Right kidney (tissue), 9 donors: Measurements from ENCODE around the gene MRC2.
"Not testable (repeated sequence)": the region's sequence is repeated elsewhere in the genome, so short reads cannot be mapped to it uniquely, and the experiment has no call there.

Experiments used
- DNase-seq: peaks from one replicate; pipeline ENCODE4 v3.0.0-alpha.2; 2016
- long read RNA-seq, 8 donors: transcript quantifications; one replicate each; lab custom pipeline, GENCODE V29; 2026

The MRC2 gene, protein sequence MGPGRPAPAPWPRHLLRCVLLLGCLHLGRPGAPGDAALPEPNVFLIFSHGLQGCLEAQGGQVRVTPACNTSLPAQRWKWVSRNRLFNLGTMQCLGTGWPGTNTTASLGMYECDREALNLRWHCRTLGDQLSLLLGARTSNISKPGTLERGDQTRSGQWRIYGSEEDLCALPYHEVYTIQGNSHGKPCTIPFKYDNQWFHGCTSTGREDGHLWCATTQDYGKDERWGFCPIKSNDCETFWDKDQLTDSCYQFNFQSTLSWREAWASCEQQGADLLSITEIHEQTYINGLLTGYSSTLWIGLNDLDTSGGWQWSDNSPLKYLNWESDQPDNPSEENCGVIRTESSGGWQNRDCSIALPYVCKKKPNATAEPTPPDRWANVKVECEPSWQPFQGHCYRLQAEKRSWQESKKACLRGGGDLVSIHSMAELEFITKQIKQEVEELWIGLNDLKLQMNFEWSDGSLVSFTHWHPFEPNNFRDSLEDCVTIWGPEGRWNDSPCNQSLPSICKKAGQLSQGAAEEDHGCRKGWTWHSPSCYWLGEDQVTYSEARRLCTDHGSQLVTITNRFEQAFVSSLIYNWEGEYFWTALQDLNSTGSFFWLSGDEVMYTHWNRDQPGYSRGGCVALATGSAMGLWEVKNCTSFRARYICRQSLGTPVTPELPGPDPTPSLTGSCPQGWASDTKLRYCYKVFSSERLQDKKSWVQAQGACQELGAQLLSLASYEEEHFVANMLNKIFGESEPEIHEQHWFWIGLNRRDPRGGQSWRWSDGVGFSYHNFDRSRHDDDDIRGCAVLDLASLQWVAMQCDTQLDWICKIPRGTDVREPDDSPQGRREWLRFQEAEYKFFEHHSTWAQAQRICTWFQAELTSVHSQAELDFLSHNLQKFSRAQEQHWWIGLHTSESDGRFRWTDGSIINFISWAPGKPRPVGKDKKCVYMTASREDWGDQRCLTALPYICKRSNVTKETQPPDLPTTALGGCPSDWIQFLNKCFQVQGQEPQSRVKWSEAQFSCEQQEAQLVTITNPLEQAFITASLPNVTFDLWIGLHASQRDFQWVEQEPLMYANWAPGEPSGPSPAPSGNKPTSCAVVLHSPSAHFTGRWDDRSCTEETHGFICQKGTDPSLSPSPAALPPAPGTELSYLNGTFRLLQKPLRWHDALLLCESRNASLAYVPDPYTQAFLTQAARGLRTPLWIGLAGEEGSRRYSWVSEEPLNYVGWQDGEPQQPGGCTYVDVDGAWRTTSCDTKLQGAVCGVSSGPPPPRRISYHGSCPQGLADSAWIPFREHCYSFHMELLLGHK (N-terminal part only)
- long read RNA-seq, donor 1, full-length matches to known transcripts = 1 of 1 reads
- long read RNA-seq, donor 1, partial matches to known transcripts = 0 of 1 reads
- long read RNA-seq, donor 1, other reads (novel, unspliced or antisense) = 0 of 1 reads
- long read RNA-seq, donor 2, full-length matches to known transcripts = 4 of 31 reads
- long read RNA-seq, donor 2, partial matches to known transcripts = 27 of 31 reads
- long read RNA-seq, donor 2, other reads (novel, unspliced or antisense) = 0 of 31 reads
- long read RNA-seq, donor 3 = 0 reads
- long read RNA-seq, donor 4, full-length matches to known transcripts = 2 of 12 reads
- long read RNA-seq, donor 4, partial matches to known transcripts = 10 of 12 reads
- long read RNA-seq, donor 4, other reads (novel, unspliced or antisense) = 0 of 12 reads
- long read RNA-seq, donor 5, partial matches to known transcripts = 76 of 76 reads
- long read RNA-seq, donor 5, other reads (novel, unspliced or antisense) = 0 of 76 reads
- long read RNA-seq, donor 6, full-length matches to known transcripts = 4 of 4 reads
- long read RNA-seq, donor 6, partial matches to known transcripts = 0 of 4 reads
- long read RNA-seq, donor 6, other reads (novel, unspliced or antisense) = 0 of 4 reads
- long read RNA-seq, donor 7 = 0 reads
- long read RNA-seq, donor 8, full-length matches to known transcripts = 5 of 5 reads
- long read RNA-seq, donor 8, partial matches to known transcripts = 0 of 5 reads
- long read RNA-seq, donor 8, other reads (novel, unspliced or antisense) = 0 of 5 reads

DNA sequence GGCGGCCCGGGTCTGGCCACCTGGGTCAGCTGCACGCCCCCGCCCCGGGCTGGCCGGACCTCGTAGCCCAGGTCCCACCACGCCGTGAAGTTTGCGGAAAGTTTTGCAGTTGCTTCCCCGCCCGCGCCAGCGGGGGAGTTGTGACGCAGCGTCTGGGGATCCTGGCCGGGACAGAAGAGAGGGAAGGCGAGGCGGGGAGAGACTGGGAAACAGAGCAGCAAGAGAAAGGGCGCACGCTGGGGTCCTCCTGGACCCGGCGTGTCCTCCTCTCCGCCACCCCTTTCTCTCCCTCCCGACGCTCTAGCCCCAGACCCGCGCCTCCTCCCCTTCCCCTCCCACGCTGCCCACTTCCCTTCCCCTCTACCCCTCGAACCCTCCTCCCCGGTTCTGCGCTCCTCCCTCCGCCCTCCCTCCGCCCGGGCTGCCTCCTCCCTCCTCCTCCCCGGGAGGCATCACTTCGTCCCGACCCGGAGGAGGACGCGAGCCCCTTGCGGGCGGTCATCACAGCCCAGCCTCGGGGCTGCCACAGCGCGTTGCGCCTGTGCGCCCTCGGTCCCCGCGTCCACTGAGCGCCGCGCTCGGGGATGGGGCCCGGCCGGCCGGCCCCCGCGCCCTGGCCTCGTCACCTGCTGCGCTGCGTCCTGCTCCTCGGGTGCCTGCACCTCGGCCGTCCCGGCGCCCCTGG is at the start of gene MRC2:
MRC2 (plus strand) TSS at position 452 of the 685 bp plus-strand sequence; CDS start at position 585, 133 bp downstream.
- peak; percentile 91 for DNase-seq

- DNase-seq = no peak
These were observed 48.5 kb upstream of the MRC2 start for GRCh38 chr17:62578757-62579487.

GRCh38 chr17:62580947-62581346 is 46.5 kb upstream of the MRC2 start:
- DNase-seq = no peak

- DNase-seq = no peak
These were observed 45.7 kb upstream of the MRC2 start for GRCh38 chr17:62581764-62582163.

DNA sequence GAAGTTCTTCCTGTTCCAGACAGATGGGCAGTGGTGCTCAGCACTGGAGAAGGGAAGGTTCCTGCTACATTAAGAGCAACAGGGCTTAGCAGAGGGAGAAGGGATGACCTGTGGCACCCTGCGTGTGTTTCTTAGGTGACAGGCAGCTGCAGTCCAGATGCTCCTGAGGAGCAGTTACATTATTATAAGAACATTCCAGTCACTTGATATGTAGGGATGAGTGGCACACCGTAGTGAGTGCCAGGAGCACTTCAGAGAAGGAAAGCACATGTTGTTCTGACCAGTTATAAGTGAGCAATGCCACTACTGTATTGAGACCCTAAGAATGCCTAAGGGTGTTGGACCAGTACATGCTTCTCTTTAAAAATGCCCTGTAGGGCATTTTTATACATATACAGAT is 39.9 kb upstream of the MRC2 start:
- no peak for DNase-seq

GRCh38 chr17:62588109-62588508 is 39.4 kb upstream of the MRC2 start:
- no peak for DNase-seq

DNA sequence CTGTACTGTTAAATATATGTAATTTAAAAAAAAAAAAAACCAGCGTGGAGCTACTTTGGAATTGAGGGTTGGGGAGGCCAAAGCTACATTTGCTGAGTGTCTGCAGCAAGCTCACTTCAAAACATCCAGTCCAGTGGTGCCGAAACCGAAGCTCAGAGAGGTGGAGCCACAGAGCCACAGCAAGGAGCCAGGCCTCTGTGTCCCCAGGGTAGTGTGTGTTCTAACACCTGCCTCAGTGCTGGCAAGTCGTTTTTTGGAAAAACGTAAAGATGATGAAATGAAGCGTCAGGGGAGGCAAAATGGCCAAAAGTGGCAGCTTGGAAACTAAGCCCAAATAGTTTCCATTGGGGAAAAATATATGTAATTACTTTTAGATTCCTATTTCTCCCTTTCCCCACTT is 36.1 kb upstream of the MRC2 start:
- no peak for DNase-seq

DNA sequence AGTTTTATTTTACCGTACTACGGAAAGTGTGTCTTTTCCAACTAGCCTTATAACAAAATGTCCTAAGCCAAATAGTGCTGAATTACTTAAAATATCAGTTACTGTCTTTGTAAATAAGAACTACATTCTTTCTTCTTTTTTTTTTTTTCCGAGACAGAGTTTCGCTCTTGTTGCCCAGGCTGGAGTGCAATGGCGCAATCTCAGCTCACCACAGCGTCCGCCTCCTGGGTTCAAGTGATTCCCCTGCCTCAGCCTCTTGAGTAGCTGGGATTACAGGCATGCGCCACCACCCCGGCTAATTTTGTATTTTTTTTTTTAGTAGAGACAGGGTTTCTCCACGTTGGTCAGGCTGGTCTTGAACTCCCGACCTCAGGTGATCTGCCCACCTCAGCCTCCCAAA is 35.6 kb upstream of the MRC2 start:
- not testable (repeated sequence) for DNase-seq

DNA sequence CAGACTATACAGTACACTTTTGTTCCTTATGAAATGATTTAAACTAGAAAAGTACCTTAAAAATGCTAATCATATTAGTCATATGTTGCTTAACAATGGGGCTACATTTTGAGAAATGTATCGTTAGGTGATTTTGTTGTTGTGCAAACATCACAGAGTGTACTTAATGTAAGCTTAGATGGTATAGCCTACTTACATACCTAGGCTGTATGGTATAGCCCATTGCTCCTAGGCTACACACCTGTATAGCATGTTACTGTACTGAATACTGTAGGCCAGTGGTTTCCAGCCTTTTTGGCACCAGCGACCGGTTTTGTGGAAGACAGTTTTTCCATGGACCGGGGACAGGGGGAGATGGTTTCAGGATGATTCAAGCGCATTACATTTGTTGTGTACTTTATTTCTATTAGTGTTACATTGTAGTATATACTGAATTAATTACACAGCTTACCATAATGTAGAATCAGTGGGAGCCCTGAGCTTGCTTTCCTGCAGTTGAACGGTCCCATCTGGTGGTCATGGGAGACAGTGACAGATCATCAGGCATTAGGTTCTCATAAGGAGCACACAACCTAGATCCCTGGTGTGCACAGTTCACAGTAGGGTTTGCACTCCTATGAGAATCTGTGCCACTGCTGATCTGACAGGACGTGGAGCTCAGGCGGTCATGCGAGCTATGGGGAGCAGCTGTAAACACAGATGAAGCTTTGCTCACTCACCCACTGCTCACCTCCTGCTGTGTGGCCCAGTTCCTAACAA is 35.0 kb upstream of the MRC2 start:
- DNase-seq = no peak

- no peak for DNase-seq
These were observed 32.0 kb upstream of the MRC2 start for GRCh38 chr17:62595484-62595883.

DNA sequence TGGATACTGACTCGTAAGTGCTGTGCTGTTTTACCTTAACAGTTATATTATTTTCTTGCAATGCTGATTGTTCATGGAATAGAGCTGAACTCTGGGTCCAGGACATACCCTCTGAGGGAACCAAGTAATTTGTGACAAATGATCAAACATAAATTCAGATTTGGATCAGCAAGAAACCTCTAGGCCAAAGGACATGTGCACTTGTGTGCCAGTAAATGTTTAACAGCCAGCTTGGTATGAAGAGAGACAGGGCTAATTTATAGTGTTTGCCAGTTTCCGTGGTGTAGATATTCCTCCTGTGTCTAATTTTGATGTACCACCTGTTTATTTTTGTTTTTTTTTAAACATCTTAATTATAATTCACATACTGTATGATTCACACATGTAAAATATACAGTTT is 30.8 kb upstream of the MRC2 start:
- no peak for DNase-seq

GRCh38 chr17:62597150-62597549 is 30.3 kb upstream of the MRC2 start:
- DNase-seq = no peak

DNA sequence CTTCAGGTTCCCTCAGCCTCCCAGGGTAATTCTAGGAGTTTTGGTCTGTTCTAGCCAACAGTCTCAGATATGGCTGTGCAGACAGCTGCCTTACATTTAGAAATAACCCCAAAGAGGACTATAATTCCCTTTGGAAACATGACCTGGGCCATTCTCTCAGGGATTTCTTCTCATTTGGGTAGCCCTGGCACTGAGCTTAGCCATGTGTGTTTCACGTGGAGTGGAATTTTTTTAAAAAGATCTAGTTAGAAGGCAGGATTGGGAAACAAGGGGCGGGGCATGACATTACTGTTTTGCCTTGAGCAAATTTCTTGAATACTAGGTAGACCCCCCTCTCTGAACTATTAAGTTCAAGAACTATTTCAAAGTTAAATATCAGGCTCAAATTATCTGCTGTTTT is 29.6 kb upstream of the MRC2 start:
- DNase-seq = no peak

- DNase-seq = no peak
These were observed 27.4 kb upstream of the MRC2 start for GRCh38 chr17:62599964-62600657.

- no peak for DNase-seq
These were observed 26.7 kb upstream of the MRC2 start for GRCh38 chr17:62600805-62601204.

- no peak for DNase-seq
These were observed 26.0 kb upstream of the MRC2 start for GRCh38 chr17:62601471-62601870.

DNA sequence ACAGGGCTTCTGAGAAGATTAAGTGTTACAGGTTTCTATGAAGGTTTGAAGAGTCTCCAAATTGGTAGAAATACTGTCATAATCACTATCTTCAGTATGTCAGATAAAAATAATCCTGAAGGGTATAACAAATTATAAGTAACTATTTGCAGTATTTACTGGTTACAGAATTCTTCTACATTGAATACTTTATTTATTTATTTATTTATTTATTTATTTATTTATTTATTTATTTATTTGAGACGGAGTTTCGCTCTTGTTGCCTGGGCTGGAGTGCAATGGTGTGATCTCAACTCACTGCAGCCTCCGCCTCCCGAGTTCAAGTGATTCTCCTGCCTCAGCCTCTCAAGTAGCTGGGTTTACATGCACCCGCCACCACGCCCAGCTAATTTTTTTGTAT is 23.7 kb upstream of the MRC2 start:
- DNase-seq = not testable (repeated sequence)

DNA sequence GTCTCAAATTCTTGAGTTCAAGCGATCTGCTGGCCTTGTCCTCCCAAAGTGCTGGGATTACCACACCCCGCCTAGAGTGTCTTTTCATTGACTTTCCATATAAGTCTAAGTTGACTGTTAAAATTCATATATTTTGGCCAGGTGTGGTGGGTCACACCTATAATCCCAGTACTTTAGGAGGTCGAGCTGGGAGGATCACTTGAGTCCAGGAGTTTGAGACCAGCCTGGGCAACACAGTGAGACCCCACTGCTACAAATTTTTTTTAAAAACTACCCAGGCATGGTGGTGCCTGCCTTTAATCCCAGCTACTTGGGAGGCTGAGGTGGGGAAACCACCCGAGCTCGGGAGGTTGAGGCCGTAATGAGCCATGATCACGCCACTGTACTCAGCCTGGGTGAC is 21.9 kb upstream of the MRC2 start:
- DNase-seq = no peak
